A375 (cell line): ENCODE results near the gene GPAT2. TPM values are rescaled to one million over a fixed set of nuclear protein-coding genes. Genes with fewer than 3 reads are reported as not detected.

Experiments used
- small RNA-seq: library from RNA; depleted of rRNA; stranded (forward); fragments of <200 nt; gene quantifications from one replicate; pipeline ENCODE3, GENCODE V24; 2014
- total RNA-seq: library from RNA; depleted of rRNA; stranded (reverse); fragments of >200 nt; shearing (Covaris generic); gene quantifications from 2 replicates; pipeline ENCODE4 v1.2.3, GENCODE V29; 2014; rRNA removed

GPAT2 gene, protein sequence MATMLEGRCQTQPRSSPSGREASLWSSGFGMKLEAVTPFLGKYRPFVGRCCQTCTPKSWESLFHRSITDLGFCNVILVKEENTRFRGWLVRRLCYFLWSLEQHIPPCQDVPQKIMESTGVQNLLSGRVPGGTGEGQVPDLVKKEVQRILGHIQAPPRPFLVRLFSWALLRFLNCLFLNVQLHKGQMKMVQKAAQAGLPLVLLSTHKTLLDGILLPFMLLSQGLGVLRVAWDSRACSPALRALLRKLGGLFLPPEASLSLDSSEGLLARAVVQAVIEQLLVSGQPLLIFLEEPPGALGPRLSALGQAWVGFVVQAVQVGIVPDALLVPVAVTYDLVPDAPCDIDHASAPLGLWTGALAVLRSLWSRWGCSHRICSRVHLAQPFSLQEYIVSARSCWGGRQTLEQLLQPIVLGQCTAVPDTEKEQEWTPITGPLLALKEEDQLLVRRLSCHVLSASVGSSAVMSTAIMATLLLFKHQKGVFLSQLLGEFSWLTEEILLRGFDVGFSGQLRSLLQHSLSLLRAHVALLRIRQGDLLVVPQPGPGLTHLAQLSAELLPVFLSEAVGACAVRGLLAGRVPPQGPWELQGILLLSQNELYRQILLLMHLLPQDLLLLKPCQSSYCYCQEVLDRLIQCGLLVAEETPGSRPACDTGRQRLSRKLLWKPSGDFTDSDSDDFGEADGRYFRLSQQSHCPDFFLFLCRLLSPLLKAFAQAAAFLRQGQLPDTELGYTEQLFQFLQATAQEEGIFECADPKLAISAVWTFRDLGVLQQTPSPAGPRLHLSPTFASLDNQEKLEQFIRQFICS
- total RNA-seq: not detected in 2 replicates

DNA sequence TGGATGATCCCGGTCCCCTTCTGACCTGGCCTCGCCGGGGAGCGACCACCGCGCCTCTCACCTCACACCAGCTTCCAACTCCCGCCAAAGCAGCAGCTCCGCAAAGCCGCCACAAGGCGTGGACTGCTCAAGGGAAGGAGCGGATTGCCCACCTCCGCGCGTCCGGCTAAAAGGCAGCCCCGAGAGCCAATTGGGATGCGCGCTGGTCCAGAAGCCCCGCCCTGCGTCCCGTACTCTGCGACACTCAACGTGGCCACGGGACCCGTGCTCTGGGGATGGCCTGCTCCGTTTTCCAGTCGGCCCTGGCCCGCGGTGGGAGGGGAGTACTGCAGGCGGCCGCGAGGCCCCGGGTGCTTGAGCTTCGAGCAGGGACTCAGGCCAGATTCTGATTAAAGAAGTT is at the start of gene GPAT2:
Gene GPAT2 (minus strand): TSS at position 125 of the 400 bp plus-strand sequence. CDS start 2,557 bp downstream, outside the sequence.

GRCh38 chr2:95991351-95992094 is 43.2 kb downstream of the GPAT2 start, which contains the start of gene ANKRD36C:
Gene ANKRD36C (minus strand): TSS chr2:95991824. CDS start chr2:95991708, 116 bp downstream.

Small RNA genes lying within 50 kb of the gene (small RNA-seq; reads per million reads assigned to genes)
- not detected for gene RN7SL210P

Other genes with a start within 250 kb of the GPAT2 start
- 22.6 and 22.7 TPM in 2 replicates for gene ANKRD36C, start 43.1 kb downstream of the GPAT2 start, total RNA-seq
- gene ADRA2B, start 81.7 kb upstream of the GPAT2 start, total RNA-seq: not detected in 2 replicates
- not detected in 2 replicates for gene ASTL, start 103.6 kb upstream of the GPAT2 start, total RNA-seq
- 17.0 and 18.2 TPM in 2 replicates for gene DUSP2, start 110.5 kb upstream of the GPAT2 start, total RNA-seq
- 66.6 and 73.0 TPM in 2 replicates for gene STARD7, start 173.9 kb upstream of the GPAT2 start, total RNA-seq
- gene TMEM127, start 231.1 kb upstream of the GPAT2 start, total RNA-seq: 10.4 and 14.6 TPM in 2 replicates
- 95.5 and 104 TPM in 2 replicates for gene CIAO1, start 231.3 kb upstream of the GPAT2 start, total RNA-seq